ENCODE measurements around the gene C16orf46. TPM values are rescaled to one million over a fixed set of nuclear protein-coding genes. Genes with fewer than 3 reads are reported as not detected.

The C16orf46 gene
- total and polyA plus RNA-seq, 4 donors: 0.08 to 1.4 (median 0.45) TPM

DNA sequence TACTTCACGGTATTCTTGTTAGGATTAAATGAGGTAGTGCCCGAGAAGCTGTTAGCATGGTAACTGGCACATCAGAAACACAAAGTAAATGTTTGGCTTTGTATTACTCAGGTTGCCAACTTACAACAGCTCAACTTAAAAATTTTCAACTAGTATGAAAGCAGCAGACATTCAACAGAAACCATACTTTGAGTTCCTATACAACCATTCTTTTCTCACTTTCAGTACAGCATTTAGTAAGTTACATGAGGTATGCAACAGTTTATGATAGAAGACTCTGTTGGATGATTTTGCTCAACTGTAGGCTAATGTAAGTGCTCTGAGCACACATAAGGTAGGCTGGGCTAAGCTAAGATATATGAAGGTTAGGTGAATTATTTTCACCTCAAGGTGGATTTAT is 62.4 kb downstream of the C16orf46 start:
- Histone ChIP-seq H3K9ac (ENCODE audit: low read depth in 1 of 2, low read length in 2 of 2) (no peak overlapping the region), H3K36me3 (ENCODE audit: control insufficient read depth in 4 of 4, insufficient read depth in 3 of 4, low read depth in 1 of 4, low read length in 3 of 4) (peaks cover 6 to 36% (median 24%) of the 10 kb centered on the region in 4 donors), H3K9me3 (ENCODE audit: control insufficient read depth in 4 of 4, low read length in 3 of 4) (no peaks in the 10 kb centered on the region), H3K27ac (ENCODE audit: low read depth in 1 of 2, low read length in 2 of 2) (no peak overlapping the region), H3K4me3 (ENCODE audit: low read depth in 1 of 3, low read length in 3 of 3) (no peak overlapping the region), H3K4me1 (ENCODE audit: control insufficient read depth in 4 of 4, insufficient read depth in 4 of 4, low read length in 3 of 4) (no peaks in the 10 kb centered on the region), H3K27me3 (ENCODE audit: control insufficient read depth in 4 of 4, insufficient read depth in 4 of 4, low read length in 3 of 4) (no peaks in the 10 kb centered on the region)
- TF ChIP-seq SP1 (IDR thresholded peaks at IDR 0.05): no peak
- no peak for TF ChIP-seq NR2F2 (IDR thresholded peaks at IDR 0.05)
- TF ChIP-seq RXRA (IDR thresholded peaks at IDR 0.05): no peak
- TF ChIP-seq GABPA (IDR thresholded peaks at IDR 0.05 in 1 of 2, conservative IDR thresholded peaks at IDR 0.05 in 1 of 2): no peak
- TF ChIP-seq, protein P1, sequence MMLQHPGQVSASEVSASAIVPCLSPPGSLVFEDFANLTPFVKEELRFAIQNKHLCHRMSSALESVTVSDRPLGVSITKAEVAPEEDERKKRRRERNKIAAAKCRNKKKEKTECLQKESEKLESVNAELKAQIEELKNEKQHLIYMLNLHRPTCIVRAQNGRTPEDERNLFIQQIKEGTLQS (IDR thresholded peaks at IDR 0.05): no peak
- no peak for TF ChIP-seq HNF4G (IDR thresholded peaks at IDR 0.05)
- no peak for TF ChIP-seq ZBTB33 (IDR thresholded peaks at IDR 0.05)
- TF ChIP-seq, protein P2, sequence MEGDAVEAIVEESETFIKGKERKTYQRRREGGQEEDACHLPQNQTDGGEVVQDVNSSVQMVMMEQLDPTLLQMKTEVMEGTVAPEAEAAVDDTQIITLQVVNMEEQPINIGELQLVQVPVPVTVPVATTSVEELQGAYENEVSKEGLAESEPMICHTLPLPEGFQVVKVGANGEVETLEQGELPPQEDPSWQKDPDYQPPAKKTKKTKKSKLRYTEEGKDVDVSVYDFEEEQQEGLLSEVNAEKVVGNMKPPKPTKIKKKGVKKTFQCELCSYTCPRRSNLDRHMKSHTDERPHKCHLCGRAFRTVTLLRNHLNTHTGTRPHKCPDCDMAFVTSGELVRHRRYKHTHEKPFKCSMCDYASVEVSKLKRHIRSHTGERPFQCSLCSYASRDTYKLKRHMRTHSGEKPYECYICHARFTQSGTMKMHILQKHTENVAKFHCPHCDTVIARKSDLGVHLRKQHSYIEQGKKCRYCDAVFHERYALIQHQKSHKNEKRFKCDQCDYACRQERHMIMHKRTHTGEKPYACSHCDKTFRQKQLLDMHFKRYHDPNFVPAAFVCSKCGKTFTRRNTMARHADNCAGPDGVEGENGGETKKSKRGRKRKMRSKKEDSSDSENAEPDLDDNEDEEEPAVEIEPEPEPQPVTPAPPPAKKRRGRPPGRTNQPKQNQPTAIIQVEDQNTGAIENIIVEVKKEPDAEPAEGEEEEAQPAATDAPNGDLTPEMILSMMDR (IDR thresholded peaks at IDR 0.05; ENCODE audit: low read depth, low read length, missing input control): no peak
- TF ChIP-seq MAX (IDR thresholded peaks at IDR 0.05): no peak
- TF ChIP-seq FOXA1 (IDR thresholded peaks at IDR 0.05): no peak
- WGBS: 86% methylated on average over 2 of the region's 2 CpGs
- DNase-seq (ENCODE audit: low spot score): no peak

DNA sequence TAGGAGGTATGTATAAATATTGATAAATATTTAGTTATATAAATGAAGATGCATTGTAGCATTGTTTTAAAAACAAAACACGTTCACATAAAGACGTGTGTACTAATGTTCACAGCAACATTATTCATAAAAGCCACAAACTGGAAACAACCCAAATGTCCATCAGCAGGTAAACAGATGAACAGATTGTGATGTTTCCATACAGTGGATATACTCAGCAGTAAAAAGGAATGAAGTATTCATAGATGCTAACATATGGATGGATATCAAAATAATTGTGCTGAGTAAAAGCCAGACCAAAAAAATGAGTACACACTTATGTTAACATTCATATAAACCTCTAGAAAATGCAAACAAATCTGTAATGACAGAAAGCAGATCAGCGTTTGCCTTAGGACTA is 64.1 kb downstream of the C16orf46 start:
- Histone ChIP-seq H3K9me3 (ENCODE audit: control insufficient read depth in 4 of 4, low read length in 3 of 4) (no peaks in the 10 kb centered on the region), H3K36me3 (ENCODE audit: control insufficient read depth in 4 of 4, insufficient read depth in 3 of 4, low read depth in 1 of 4, low read length in 3 of 4) (peaks cover 6 to 24% (median 16%) of the 10 kb centered on the region in 4 donors), H3K9ac (ENCODE audit: low read depth in 1 of 2, low read length in 2 of 2) (no peak overlapping the region), H3K27ac (ENCODE audit: low read depth in 1 of 2, low read length in 2 of 2) (no peak overlapping the region), H3K4me3 (ENCODE audit: low read depth in 1 of 3, low read length in 3 of 3) (no peak overlapping the region), H3K27me3 (ENCODE audit: control insufficient read depth in 4 of 4, insufficient read depth in 4 of 4, low read length in 3 of 4) (no peaks in the 10 kb centered on the region), H3K4me1 (ENCODE audit: control insufficient read depth in 4 of 4, insufficient read depth in 4 of 4, low read length in 3 of 4) (peaks cover 0 to 3% (median 0%) of the 10 kb centered on the region in 4 donors)
- TF ChIP-seq FOXA1 (IDR thresholded peaks at IDR 0.05) (no peak), RAD21 (IDR thresholded peaks at IDR 0.05) (no peak), HNF4A (conservative IDR thresholded peaks at IDR 0.05) (no peak), GABPA (IDR thresholded peaks at IDR 0.05 in 1 of 2, conservative IDR thresholded peaks at IDR 0.05 in 1 of 2) (no peak), RXRA (IDR thresholded peaks at IDR 0.05) (no peak), MAX (IDR thresholded peaks at IDR 0.05) (no peak), TAF1 (conservative IDR thresholded peaks at IDR 0.05) (no peak), FOXA2 (IDR thresholded peaks at IDR 0.05) (no peak), SP1 (IDR thresholded peaks at IDR 0.05) (no peak), NR2F2 (IDR thresholded peaks at IDR 0.05) (no peak), ZBTB33 (IDR thresholded peaks at IDR 0.05) (no peak), EGR1 (IDR thresholded peaks at IDR 0.05; ENCODE audit: low read depth in 2 of 2) (no peak), YY1 (IDR thresholded peaks at IDR 0.05) (no peak)
- TF ChIP-seq, protein P3, sequence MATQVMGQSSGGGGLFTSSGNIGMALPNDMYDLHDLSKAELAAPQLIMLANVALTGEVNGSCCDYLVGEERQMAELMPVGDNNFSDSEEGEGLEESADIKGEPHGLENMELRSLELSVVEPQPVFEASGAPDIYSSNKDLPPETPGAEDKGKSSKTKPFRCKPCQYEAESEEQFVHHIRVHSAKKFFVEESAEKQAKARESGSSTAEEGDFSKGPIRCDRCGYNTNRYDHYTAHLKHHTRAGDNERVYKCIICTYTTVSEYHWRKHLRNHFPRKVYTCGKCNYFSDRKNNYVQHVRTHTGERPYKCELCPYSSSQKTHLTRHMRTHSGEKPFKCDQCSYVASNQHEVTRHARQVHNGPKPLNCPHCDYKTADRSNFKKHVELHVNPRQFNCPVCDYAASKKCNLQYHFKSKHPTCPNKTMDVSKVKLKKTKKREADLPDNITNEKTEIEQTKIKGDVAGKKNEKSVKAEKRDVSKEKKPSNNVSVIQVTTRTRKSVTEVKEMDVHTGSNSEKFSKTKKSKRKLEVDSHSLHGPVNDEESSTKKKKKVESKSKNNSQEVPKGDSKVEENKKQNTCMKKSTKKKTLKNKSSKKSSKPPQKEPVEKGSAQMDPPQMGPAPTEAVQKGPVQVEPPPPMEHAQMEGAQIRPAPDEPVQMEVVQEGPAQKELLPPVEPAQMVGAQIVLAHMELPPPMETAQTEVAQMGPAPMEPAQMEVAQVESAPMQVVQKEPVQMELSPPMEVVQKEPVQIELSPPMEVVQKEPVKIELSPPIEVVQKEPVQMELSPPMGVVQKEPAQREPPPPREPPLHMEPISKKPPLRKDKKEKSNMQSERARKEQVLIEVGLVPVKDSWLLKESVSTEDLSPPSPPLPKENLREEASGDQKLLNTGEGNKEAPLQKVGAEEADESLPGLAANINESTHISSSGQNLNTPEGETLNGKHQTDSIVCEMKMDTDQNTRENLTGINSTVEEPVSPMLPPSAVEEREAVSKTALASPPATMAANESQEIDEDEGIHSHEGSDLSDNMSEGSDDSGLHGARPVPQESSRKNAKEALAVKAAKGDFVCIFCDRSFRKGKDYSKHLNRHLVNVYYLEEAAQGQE (IDR thresholded peaks at IDR 0.05): no peak
- TF ChIP-seq, protein P1 (IDR thresholded peaks at IDR 0.05): no peak
- TF ChIP-seq, protein P2 (IDR thresholded peaks at IDR 0.05; ENCODE audit: low read depth, low read length, missing input control): no peak
- 95% methylated on average over 3 of the region's 3 CpGs for WGBS
- DNase-seq (ENCODE audit: low spot score): no peak

Measured in liver (tissue), 9 donors.